NCI-H1436 (cell line): ENCODE results near the gene CCNG2.
"Not testable (repeated sequence)": the region's sequence is repeated elsewhere in the genome, so short reads cannot be mapped to it uniquely, and the experiment has no call there.

Experiments
- DNase-seq: peaks from one replicate; lab custom pipeline; 2025; lab: John Stamatoyannopoulos, UW

Gene CCNG2

GRCh38 chr4:77156912-77157858 is at the start of gene CCNG2:
CCNG2 (plus strand) TSS chr4:77157207; CDS start chr4:77158533, 1,326 bp downstream.
- peak; percentile 91 for DNase-seq

GRCh38 chr4:77110730-77111129 is 46.3 kb upstream of the CCNG2 start:
- DNase-seq, result no peak

GRCh38 chr4:77113069-77113468 is 43.9 kb upstream of the CCNG2 start:
- no peak for DNase-seq

- DNase-seq, result no peak
Observed at GRCh38 chr4:77117721-77118120, 39.3 kb upstream of the CCNG2 start.

GRCh38 chr4:77120886-77121508 is 36.0 kb upstream of the CCNG2 start:
- no peak for DNase-seq

- no peak for DNase-seq
Observed at GRCh38 chr4:77121736-77122240, 35.2 kb upstream of the CCNG2 start.

GRCh38 chr4:77122656-77123055 is 34.4 kb upstream of the CCNG2 start:
- no peak for DNase-seq

GRCh38 chr4:77123411-77123810 is 33.6 kb upstream of the CCNG2 start:
- no peak for DNase-seq

GRCh38 chr4:77124576-77124975 is 32.4 kb upstream of the CCNG2 start:
- no peak for DNase-seq

- no peak for DNase-seq
Observed at GRCh38 chr4:77125961-77126360, 31.0 kb upstream of the CCNG2 start.

- DNase-seq, result no peak
Observed at GRCh38 chr4:77126809-77127208, 30.2 kb upstream of the CCNG2 start.

- no peak for DNase-seq
Observed at GRCh38 chr4:77127215-77127614, 29.8 kb upstream of the CCNG2 start.

GRCh38 chr4:77127837-77128621 is 29.0 kb upstream of the CCNG2 start:
- no peak for DNase-seq

- no peak for DNase-seq
Observed at GRCh38 chr4:77132652-77133312, 24.2 kb upstream of the CCNG2 start.

GRCh38 chr4:77137448-77137847 is 19.6 kb upstream of the CCNG2 start:
- DNase-seq, result not testable (repeated sequence)

GRCh38 chr4:77141964-77142645 is 14.9 kb upstream of the CCNG2 start:
- DNase-seq, result no peak

- DNase-seq, result no peak
Observed at GRCh38 chr4:77142646-77143028, 14.4 kb upstream of the CCNG2 start.

GRCh38 chr4:77143091-77143490 is 13.9 kb upstream of the CCNG2 start:
- DNase-seq, result no peak

- DNase-seq, result no peak
Observed at GRCh38 chr4:77145842-77146185, 11.2 kb upstream of the CCNG2 start.

- DNase-seq, result no peak
Observed at GRCh38 chr4:77146186-77147078, 10.6 kb upstream of the CCNG2 start.
